ENCODE data around the gene CLBA1.

DNA sequence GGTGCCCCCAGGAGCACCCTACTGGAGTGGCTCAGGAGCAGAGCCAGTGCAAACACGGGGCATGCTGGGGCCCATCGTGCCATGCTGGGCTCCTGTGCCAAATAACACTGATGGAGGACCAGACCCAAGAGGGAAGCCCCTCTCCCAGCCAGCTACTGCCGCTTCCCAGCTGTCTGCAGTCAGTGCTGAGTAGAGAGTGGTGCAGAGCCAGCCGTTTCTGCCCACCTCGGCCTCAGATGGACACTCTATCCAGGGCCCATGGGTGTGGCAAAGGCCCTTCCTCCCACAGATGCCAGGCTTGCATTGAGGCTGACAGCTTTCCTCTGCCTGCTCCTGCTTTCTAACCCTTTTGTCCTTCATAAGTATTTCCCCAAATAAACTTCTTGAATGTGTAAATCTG, 13.2 kb downstream of the CLBA1 start:
- TF ChIP-seq POLR2A (IDR thresholded peaks at IDR 0.05; ENCODE audit: low read depth, low read length), result no peak
- no peak for TF ChIP-seq TAF1 (IDR thresholded peaks at IDR 0.05; ENCODE audit: borderline replicate concordance, low read depth, low read length)
